22Rv1 (cell line): ENCODE measurements around the gene MAP1LC3A.
A peak's percentile ranks its signal among the peaks of the same experiment; 100 is the strongest.

Experiments used
- H3K27ac ChIP-seq: fragments of 450-650 bp; 2 replicates; pipeline ENCODE4 v1.5.1; 2017
- ZFX ChIP-seq: fragments of 450-650 bp; IDR thresholded peaks from 2 replicates; pipeline ENCODE4 v1.6.1; 2017; ENCODE audit warnings: antibody characterized with exemption, borderline replicate concordance
- TF ChIP-seq, protein P1 (sequence below): fragments of 450-650 bp; IDR thresholded peaks from 2 replicates; pipeline ENCODE4 v1.5.1; 2017; ENCODE audit warnings: mild to moderate bottlenecking

Gene MAP1LC3A

DNA sequence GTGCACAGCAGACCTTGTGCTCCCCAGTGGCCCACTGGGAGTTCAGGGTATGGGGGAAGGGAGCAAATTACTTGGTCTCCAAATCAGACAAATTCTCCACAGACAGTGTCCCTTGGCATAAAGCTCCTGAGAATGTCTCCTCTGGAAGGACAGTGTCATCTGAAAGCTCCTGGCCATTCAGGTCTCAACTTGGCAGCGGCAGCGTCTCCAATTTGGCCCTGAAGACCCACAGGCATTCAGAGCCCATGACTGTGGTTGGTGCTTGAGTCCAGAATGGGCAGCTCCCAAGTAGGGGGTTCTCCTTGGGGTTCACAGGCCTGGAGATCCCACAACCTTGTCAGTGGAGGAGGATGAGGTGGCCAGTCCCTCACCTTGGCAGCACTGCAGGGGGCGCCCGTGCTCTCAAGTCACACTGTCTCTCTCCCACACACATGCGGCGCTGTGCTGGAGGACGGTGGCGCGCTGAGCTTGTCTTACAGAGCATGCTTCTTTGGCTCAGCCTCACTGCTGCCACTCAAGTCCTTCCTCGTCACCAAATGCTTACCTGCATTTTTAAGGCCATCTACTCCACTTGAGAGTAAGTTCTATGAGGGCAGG is 21.6 kb upstream of the MAP1LC3A start:
- H3K27ac ChIP-seq, result no peak overlapping the region
- TF ChIP-seq, protein P1, sequence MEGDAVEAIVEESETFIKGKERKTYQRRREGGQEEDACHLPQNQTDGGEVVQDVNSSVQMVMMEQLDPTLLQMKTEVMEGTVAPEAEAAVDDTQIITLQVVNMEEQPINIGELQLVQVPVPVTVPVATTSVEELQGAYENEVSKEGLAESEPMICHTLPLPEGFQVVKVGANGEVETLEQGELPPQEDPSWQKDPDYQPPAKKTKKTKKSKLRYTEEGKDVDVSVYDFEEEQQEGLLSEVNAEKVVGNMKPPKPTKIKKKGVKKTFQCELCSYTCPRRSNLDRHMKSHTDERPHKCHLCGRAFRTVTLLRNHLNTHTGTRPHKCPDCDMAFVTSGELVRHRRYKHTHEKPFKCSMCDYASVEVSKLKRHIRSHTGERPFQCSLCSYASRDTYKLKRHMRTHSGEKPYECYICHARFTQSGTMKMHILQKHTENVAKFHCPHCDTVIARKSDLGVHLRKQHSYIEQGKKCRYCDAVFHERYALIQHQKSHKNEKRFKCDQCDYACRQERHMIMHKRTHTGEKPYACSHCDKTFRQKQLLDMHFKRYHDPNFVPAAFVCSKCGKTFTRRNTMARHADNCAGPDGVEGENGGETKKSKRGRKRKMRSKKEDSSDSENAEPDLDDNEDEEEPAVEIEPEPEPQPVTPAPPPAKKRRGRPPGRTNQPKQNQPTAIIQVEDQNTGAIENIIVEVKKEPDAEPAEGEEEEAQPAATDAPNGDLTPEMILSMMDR, result peak; percentile 62
- no peak for TF ChIP-seq ZFX

DNA sequence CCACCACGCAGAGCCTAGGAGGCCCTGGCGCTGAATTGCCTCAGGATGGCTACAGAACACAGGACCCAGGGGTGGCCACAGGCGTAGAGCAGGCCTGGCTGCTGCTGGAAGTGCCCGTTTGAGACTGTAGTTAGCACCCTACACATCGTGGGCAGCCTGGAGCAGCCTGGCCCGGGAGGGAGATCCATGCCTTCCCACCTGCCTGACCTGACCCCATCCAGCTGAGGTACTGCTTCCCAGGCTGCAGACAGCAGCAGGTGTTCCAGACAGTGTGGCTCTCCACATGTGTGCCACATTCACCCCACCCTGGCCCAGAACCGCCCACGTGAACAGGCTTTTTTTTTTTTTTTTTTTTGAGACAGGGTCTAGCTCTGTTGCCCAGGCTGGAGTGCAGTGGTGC is 20.9 kb upstream of the MAP1LC3A start:
- TF ChIP-seq, protein P1, result no peak
- TF ChIP-seq ZFX, result no peak
- H3K27ac ChIP-seq, result no peak overlapping the region

DNA sequence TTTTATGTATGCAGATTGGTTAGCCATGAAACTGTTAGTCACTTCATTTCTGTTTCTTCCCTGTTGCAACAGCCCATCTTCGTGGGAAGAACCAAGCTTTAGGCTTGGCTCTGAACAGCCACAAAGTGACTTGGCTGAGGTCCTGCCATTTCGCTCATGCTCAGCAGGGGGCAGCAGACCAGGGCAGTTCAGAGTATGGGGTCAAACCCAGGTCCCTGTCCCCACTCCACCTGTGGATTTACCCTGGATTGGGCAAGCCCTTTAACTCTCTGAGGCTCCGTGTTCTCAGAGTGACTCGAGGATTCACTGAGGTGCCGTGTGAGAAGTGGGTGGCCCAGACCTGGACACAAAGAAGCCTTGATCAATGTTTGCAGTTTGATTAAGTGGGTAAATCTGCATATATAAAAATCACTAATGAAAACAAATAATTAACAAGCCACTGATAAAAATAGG is 19.8 kb upstream of the MAP1LC3A start:
- no peak for TF ChIP-seq ZFX
- TF ChIP-seq, protein P1, result peak; percentile 94

DNA sequence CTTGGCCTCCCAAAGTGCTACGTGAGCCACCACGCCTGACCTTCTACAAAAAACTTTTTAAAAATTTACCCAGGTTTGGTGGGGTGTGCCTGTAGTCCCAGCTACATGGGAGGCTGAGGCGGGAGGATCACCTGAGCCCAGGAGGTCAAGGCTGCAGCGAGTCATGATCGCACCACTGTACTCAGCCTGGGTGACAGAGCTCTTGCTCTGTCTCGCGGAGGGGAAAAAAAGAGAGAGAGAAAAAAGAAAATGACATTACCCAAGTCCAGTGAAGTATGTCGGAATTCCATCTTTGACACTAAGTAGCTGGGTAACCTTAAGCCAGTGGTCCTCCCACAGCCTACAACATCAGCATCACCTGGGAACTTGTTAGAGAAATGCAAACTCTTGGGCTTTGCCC is 18.8 kb upstream of the MAP1LC3A start:
- TF ChIP-seq, protein P1, result no peak
- no peak for TF ChIP-seq ZFX
- H3K27ac ChIP-seq, result no peak overlapping the region

More for the DNA sequence above, 19.8 kb upstream of the MAP1LC3A start:
- no peak overlapping the region for H3K27ac ChIP-seq

DNA sequence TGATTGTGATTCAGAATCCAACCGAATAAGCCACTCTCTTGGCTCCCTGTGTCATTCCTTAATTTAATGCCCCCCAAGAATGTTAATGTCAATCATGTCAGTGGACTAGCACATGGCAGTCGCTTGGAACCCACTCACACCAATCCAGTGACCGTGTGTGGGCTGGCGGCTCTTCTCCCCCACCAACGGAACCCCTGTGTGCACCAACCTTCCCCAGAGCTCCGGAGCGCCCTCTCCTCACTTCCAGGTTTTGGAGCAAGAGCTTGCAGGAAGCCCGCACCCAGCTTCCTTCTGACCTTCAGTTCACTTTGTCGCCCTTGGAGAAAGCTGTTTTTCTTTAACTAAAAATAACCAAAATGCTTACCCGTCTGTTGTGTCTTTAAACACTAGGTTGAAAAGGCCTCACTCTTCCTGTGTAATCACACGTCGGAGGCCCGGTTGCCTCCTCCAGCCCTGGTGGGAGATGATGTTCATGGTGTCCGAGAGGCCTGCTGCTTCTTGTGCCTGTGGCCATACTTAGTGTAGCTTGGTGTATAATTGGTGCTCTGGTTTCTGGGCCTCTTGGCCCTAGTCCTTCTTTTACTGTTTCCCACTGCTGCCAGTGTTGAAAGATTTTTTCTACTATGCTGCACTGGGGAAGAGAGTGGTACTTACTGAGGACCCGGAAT is 17.8 kb upstream of the MAP1LC3A start:
- TF ChIP-seq ZFX, result no peak
- TF ChIP-seq, protein P1, result no peak
- H3K27ac ChIP-seq, result no peak overlapping the region

DNA sequence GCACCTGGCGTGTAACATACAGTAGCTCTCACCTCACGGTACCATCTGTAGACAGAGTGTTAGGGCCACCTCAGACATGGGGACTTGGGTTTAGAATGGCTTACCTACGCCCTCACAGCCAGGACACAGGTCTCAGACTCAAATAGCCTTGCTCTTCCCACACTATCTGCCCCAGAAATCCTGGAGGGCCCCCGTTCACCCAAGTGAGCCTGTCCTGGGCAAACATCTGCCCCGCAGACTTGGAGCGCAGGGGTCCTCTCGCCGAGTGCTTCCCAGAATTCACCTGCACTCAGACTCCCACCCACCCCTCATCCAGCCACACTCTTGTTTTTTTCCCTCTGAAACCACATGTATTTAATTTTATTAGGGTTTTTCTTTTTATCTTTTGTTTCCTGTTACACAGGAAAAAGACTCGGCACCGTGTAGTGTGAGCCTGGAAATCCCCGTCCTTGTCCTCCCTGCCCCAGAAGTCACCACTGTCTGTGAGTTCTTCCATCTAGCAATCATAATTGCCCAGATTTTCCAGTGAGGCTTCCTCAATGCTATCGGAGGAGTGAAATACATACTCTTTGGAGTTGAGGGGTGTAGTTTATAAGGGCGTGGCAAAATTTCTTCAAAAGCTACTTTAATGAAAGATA is 17.1 kb upstream of the MAP1LC3A start:
- no peak overlapping the region for H3K27ac ChIP-seq
- no peak for TF ChIP-seq ZFX
- TF ChIP-seq, protein P1, result no peak

DNA sequence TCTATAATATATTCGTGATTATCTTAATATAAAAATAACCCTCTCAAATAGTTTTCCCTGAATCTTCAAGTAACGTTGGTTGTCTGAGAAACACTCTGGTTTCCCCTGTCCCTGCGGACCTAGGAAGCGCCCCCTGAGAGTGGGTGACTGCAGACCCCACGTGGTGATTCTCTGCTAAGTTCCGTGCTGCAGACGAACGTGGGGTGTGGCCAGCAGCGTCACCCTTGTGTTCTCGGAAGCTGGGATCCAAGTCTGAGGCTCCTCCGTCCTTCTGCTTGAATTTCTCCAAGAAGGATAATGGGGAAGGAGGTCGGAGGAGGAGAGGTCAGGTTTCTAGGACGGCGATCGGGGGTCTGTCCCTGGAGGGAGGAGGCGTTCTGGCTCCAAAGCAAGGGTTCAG is 16.6 kb upstream of the MAP1LC3A start:
- H3K27ac ChIP-seq, result no peak overlapping the region
- TF ChIP-seq, protein P1, result no peak
- TF ChIP-seq ZFX, result no peak
